GM10266 (cell line): ENCODE data around the gene GJA3.

Experiments
- DNase-seq: peaks from one replicate; pipeline ENCODE4 v3.0.0; 2012; ENCODE audit errors: extremely low spot score
- TF ChIP-seq, protein P1 (sequence below): IDR thresholded peaks from 2 replicates; pipeline ENCODE4 v1.5.1; 2012; ENCODE audit warnings: mild to moderate bottlenecking, low read depth; ENCODE audit not compliant: control insufficient read depth, insufficient read depth; ENCODE audit errors: missing control alignments

GJA3 gene

DNA sequence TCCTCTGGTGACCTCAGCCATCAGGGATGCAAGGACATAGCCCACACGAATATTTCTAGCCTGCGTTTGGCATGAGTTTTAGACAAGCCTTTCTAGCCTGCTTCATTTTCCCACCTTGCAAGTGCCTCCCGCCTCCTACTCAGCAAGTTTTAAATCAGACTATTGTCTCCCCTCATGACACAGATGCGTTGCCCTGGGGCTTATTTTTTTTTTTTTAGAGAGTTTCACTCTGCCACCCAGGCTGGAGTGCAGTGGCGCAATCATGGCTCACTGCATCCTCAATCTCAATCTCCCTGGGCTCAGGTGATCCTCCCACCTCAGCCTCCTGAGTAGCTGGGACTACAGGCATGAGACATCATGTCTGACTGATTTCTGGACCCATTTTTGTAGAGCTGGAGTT, 17.3 kb upstream of the GJA3 start:
- TF ChIP-seq, protein P1, sequence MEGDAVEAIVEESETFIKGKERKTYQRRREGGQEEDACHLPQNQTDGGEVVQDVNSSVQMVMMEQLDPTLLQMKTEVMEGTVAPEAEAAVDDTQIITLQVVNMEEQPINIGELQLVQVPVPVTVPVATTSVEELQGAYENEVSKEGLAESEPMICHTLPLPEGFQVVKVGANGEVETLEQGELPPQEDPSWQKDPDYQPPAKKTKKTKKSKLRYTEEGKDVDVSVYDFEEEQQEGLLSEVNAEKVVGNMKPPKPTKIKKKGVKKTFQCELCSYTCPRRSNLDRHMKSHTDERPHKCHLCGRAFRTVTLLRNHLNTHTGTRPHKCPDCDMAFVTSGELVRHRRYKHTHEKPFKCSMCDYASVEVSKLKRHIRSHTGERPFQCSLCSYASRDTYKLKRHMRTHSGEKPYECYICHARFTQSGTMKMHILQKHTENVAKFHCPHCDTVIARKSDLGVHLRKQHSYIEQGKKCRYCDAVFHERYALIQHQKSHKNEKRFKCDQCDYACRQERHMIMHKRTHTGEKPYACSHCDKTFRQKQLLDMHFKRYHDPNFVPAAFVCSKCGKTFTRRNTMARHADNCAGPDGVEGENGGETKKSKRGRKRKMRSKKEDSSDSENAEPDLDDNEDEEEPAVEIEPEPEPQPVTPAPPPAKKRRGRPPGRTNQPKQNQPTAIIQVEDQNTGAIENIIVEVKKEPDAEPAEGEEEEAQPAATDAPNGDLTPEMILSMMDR = no peak
- DNase-seq = no peak

- DNase-seq = no peak
- TF ChIP-seq, protein P1 = no peak
These were observed 16.4 kb upstream of the GJA3 start for GRCh38 chr13:20177049-20177831.

DNA sequence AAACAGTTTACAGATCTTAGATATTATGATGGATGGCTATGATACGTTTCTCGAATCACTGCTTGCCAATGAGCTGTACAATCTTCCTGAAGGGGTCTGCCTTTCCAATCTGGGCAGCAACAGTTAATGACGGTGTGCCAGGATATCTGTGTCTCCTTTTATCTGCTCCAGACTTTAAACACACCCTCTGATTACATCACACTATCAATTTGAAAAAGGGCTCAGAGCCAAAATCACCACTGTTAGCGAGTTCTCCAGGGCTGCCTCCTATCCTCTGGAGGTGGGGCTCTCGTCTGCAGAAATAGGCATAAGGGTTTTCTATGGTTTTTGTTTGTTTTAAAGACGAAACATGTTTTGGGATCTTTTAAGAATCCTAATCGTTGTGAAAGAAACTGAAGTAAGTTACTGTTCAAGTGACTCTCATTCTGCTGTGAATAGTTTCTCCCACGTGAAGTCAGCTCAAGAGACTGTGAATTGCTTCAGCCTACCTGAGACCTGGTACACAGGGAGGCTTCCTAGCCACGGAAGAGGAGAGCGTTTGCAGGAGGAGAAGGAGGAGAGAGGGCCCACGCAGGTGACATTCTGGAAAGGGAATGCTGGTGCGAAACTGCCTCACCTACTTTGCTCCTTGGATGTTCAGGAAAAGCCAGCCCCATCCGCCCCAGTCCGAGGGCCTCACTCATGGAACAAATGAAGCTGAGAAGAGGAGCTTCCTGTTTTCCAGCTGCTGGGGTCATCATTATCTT, 15.2 kb upstream of the GJA3 start:
- TF ChIP-seq, protein P1 = no peak
- no peak for DNase-seq

DNA sequence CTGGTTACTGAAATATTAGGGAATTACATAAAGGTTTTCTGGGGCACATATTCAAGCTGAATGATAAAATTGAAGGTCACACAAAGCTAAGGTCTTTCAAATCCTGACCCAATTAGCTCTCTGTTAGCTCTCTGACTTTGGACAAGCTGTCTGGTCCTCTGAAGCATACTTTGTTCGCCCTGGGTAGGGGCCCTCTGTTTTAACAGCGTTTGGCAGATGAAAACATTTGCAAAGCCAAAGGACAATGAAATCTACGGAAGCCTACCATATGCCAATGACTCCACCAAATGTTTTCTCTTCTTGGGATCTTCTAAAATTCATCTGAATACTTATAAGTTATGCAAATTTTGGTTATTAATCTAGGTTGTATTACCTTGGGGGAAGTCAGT, 14.5 kb upstream of the GJA3 start:
- no peak for DNase-seq
- TF ChIP-seq, protein P1 = no peak

- DNase-seq = peak; percentile 72
- TF ChIP-seq, protein P1 = no peak
These were observed 14.0 kb upstream of the GJA3 start for GRCh38 chr13:20174656-20175405.

DNA sequence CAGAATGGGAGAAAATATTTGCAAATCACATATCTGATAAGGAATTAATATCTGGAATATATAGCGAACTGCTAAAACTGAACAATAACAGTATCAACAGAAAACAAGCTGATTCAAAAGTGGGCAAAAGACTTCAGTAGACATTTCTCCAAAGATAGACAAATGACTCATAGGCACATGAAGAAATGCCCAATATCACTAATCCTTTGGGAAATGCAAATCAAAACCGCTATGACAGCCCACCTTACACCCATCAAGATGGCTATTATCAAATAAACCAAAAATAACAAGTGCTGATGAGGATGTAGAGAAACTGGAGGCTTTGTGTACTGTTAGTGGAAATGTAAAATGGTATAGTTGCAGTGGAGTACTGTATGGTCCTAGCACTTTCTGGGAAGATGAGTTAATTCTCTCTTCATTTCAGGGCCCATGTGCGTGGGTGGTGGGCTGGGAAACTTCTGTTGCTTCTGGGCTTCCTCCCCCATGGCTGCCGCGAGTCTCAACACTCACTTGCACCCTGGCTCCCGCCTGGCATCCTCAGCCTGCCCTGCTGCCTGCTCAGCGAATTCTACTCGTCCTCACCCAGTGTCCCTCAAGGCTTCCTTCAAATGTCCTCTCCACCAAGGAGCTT, 12.4 kb upstream of the GJA3 start:
- DNase-seq = no peak
- TF ChIP-seq, protein P1 = no peak

GRCh38 chr13:20171364-20171763, 10.5 kb upstream of the GJA3 start:
- TF ChIP-seq, protein P1 = no peak
- DNase-seq = no peak
